Stimulated activated CD4-positive, alpha-beta T cell treated with anti-CD3 and anti-CD28 coated beads, Interleukin-1b, Interleukin-23, amount 100 ng/mL, for 4 hours (primary cell): ENCODE measurements around the gene BHLHE23.
A peak's percentile ranks its signal among the peaks of the same experiment; 100 is the strongest.

Source experiments
- DNase-seq, 2 donors: peaks; one replicate each; pipeline ENCODE4 v3.0.0-alpha.2; 2020; ENCODE audit warnings: low read depth in 2 of 2

BHLHE23 gene

GRCh38 chr20:63025534-63026331 lies 19.0 kb upstream of the BHLHE23 start:
- no peak for DNase-seq

- DNase-seq = no peak
These were observed 18.0 kb upstream of the BHLHE23 start for GRCh38 chr20:63024573-63025392.

GRCh38 chr20:63023936-63024571 lies 17.3 kb upstream of the BHLHE23 start:
- DNase-seq = no peak

GRCh38 chr20:63023071-63023935 lies 16.5 kb upstream of the BHLHE23 start:
- DNase-seq = no peak

GRCh38 chr20:63022501-63022900 lies 15.7 kb upstream of the BHLHE23 start:
- DNase-seq = no peak

GRCh38 chr20:63021356-63022321 lies 14.9 kb upstream of the BHLHE23 start:
- DNase-seq = no peak

GRCh38 chr20:63020681-63021080 lies 13.9 kb upstream of the BHLHE23 start:
- DNase-seq = no peak

- no peak for DNase-seq
These were observed 11.2 kb upstream of the BHLHE23 start for GRCh38 chr20:63017826-63018411.

GRCh38 chr20:63017076-63017825 lies 10.5 kb upstream of the BHLHE23 start:
- DNase-seq = no peak

GRCh38 chr20:63016514-63017075 lies 9.8 kb upstream of the BHLHE23 start:
- DNase-seq = no peak

GRCh38 chr20:63015662-63016361 lies 9.0 kb upstream of the BHLHE23 start:
- DNase-seq = no peak

GRCh38 chr20:63015147-63015661 lies 8.4 kb upstream of the BHLHE23 start:
- DNase-seq = no peak

- DNase-seq = no peak
These were observed 7.9 kb upstream of the BHLHE23 start for GRCh38 chr20:63014710-63015109.

- DNase-seq = no peak
These were observed 7.5 kb upstream of the BHLHE23 start for GRCh38 chr20:63014287-63014686.

GRCh38 chr20:63013207-63013606 lies 6.4 kb upstream of the BHLHE23 start:
- DNase-seq = no peak

GRCh38 chr20:63011798-63012197 lies 5.0 kb upstream of the BHLHE23 start:
- DNase-seq = no peak

- DNase-seq = peak; percentile 44 to 62
These were observed 3.4 kb upstream of the BHLHE23 start for GRCh38 chr20:63009988-63010769.
